NCI-H226 (cell line): Measurements from ENCODE around the gene WASF2.
A peak's percentile ranks its signal among the peaks of the same experiment; 100 is the strongest.

ENCODE experiments used
- DNase-seq: peaks from one replicate; pipeline ENCODE4 v3.0.0-alpha.2; 2015

WASF2 gene

DNA sequence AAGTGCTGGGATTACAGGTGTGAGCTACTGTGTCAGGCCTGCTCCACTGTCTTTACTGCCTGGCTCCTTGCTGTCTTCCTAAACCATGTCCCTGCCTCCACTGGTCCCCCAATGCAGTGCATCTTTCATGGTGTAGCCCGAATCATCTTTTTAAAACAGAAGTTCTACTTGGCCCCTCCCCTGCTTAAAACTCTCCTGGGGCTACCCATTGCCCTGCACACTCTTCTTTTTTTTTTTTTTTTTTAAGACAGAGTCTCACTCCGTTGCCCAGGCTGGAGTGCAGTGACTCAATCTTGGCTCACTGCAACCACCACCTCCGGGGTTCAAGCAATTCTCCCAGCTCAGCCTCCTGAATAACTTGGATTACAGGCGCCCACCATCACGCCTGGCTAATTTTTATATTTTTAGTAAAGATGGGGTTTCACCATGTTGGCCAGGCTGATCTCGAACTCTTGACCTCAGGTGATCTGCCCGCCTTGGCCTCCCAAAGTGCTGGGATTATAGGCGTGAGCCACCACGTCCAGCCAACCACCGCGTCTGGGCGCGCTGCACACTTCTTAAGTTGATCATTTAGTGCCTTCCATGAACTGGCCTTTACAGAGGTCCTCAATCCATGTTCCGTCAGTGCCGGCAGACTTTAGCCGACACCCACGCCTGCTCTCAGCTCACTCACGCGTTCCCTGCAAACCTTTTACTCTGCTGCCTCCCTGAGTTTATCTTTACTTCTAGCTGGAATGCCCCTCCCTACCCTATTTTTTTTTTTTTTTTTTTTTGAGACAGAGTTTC, 117.8 kb downstream of the WASF2 start:
- no peak for DNase-seq

DNA sequence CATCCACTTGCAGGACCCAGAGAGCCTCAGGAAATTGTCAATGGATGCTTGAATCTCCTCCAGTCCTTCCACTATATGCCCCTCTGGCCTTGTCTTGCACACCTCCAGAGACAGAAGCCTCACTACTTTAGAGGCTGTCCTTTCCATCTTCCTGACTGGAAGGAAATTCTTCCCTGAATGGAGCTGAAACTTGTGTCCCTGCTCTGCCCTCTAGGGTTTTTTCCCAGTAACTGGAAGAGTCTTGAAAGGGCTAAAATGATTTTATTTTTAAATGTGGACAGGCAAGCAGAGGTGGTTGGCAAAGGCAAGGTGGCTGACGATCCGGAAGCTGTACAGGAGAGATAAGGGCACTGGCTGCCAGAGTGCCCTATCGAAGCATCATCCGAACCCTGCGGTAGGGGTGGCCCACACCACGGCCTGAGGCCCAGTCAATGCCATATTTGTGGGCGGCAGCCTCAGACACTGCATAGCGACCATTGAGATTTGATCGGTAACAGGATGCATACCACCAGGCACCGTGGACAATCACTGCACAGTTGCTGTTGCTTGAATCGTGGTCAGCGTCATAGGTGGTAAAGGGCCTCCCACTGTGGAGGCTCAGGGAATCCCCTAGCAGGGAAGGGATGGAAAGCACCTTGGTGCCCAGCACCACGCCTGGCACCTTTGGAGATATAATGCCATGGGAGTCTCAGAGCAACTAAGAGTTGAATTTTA, 120.9 kb downstream of the WASF2 start:
- no peak for DNase-seq

DNA sequence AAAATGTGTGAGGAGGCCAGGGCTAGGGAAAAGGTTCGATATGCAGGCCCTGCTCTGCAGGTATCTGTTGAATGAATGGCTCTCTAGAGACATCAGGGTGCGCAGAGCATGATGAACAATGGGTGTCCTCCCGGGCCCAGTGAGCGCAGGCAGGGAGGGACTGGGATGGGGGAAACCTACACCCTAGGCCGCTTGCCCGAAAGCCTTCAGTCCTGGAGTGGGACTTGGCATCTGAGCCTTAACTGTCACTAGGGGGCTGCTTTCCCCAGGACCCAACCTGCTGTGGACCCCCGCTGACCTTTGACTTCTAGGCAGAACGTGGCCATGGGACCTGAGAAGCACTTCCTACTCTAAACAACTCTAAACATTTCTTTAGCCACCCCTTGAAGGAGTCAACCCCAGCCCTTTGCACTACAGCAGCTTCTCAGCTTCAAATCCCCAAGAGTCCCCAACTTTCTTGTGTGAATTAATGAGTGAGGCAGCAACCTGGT, 122.8 kb downstream of the WASF2 start:
- no peak for DNase-seq

DNA sequence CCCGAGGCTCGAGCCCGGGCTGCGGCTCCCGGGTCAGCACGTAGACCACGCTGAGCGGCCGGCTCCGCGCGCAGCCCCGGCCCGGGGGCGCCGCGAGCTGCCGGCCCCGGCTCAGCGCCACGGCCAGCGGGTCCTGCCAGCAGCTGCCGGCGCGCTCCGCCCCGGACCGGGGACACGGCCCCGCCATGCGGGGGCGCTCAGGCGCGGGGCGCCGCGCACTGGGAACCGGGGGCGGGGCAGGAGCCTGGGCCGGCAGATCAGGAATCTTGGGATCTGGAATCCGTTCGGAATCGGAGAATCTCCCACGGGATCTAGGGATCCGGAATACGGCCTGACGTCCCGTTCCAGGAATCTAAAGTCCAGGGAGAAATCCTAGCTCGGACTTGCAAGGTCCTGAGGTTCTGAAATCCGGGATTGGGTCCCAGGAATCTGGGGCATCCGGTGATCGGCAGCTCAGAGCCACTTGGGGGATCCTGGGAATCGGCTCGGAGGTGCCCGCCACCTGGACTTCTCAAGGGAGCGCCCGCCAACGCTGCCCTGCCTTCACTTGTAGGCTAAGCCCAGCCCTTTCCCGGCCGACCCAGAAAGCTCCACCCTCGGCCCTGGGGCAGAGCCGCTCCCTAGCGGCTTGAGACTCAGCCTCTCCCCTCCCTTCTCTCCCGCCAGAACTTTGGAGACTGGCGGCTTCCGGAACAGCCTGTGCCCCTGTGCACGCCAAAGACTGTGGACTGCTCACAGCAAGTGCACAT, 123.4 kb downstream of the WASF2 start, which contains the start of gene MAP3K6:
Gene MAP3K6 (minus strand): TSS at position 551 of the 749 bp plus-strand sequence. CDS start 364 bp downstream, at position 187.
- DNase-seq = peak; percentile 91

DNA sequence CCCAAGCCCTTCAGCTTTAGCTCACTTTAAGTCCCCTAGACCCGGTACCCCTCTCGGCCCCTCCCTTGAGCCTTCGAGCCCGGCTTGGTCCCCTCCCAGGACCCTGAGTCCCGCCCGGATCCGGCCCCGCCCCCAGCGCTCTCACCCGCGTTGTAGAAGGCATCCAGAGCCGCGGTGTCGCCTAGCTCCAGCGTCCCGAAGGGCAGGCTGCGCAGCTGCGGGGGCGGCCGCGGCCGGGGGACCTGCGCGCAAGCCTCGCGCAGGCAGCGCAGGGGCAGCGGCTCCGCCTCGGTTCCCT, 123.9 kb downstream of the WASF2 start:
- peak; percentile 42 for DNase-seq

DNA sequence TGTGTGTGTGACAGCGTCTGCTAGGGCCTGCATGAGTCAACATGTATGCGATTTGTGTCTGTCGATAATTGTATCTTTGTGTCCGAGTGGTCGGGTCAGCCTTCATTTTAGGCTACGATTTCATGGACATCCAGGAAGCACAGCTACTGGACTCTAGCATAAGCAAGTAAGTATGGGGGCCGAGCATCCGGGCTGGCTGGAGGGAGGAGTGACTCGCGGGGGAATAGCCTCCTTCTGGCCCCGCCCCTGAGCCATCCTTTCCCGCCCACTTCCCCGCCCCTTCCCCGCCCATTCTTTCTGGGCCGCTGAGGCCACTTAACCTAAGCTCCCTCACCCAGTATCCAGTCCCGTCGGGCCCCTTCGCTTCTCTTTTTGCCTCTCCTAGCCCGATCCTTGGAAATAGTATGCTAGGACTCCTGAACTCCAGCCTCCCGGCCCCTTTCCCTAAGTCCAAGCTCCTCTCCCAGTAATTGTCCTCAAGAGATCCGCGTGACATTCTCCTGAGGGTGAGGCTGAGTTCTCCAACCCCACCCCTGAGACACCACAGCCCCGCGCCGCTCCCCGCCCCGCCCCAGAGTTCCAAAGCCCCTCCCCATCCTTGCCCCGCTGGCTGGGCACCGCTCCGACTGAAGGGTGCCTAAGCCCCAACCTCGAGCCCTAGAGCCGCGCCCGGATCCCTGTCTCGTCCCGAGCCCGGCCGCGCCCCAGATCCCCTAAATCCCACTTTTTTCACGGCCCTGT, 124.4 kb downstream of the WASF2 start:
- DNase-seq = peak; percentile 77

DNA sequence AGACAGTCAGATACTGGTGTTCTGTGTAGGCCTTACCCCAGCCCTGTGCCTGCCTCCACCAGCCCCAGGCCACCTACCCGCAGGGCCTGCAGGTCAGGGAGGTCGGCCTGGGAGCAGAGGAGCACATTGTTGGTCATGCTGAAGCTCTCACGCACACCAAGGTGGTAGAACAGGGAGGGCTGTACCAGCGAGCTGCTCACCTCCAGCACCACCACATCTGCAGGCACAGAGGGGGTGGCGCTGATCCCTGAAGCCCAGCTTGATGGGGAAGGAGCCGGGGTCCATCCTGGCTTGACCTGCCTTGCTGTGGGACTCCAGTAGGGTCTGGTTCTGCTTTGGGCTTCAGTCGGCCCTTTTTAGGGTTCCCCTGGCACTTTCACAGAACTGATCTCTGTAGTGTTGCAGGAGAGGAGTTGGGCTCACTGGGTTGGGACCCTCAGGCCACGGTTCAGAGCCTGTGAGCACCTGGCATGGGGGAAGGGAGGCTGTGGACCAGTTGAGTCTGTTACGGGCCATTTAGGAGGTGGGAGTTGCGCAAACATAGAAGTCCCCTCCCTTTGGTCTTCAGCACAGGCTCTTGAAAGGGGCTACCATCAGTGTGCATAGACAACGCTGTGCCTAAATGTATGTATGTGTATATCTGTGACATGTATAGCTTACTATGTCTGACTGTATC, 125.1 kb downstream of the WASF2 start:
- no peak for DNase-seq

DNA sequence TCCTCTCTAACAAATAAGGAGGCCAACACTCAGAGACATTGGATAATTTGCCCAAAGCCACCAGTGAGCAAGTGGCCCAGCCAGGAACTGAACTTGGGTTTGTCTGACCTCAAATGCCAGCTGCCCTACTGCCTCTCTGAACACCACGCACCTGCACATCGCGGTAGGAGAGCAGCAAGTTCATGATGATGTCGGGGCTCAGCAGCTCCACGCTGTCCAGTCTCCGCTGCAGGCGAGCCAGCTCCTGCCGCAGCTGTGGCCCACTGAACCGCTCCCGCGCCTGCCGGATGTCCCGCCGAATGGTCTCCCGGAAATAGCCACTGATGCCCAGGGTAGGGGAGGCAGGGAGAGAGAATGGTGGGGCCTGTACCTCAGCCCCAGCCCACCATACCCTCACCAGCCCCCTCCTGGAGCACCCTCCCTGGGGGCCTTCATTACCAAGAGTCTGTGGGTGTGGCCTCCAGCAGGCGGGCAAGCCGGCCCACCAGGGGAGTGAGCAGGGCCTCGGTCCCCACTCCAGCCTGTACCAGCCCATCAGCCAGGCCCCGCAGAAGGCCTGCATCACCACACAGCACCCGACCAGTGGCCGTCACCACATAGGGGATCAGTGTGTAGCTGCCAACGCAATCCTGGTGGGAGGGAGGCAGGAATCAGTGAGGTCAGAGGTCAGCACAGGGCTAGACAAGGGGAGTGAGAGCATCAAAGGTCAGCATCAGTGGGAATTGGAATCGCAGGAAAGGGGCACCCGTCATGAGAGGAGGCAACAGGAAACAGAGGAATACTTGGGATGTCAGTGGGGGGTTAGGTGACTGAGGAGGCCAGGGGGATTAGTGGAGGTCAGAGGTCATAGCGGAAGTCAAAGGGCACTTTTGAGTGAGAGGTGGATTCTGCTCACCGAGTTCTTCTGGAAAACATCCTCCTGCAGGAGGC, 125.9 kb downstream of the WASF2 start:
- DNase-seq = no peak

DNA sequence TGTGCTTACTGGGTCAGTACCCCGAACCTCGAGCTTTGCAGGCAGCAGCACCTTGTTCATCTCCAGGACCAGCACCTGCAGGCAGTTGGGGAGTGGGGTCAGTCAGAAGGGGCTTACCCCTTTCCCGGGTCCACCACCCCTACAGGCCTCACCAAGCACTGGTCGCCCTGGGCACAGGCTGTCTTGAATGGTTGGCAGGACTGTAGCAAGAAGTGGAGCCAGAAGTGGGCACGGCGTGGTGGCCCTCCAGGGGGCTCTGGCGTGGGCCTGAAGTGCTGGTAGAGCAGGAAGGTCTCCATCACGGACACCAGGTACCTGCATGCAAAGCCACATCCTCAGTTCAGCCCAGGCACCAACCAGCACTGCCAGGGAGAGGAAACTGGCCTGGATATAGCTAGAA, 128.4 kb downstream of the WASF2 start:
- DNase-seq = no peak

DNA sequence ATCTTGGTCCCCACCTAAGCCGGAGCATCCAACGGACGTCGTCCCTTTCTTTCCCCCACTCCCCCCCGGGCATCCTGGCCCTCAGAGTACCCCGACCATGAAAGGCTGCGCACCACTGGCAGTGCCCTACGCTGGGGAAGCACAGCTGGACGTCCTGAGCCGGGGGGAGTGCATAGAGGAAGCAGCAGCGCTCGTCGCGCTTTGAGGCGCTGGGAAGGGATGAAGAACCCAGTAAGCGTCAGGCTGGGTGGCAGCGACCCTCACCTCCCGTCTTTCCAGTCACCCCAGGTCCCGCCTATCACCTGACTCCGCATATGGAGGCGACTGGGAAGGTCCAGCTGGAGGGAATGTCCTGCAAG, 128.9 kb downstream of the WASF2 start:
- no peak for DNase-seq

DNA sequence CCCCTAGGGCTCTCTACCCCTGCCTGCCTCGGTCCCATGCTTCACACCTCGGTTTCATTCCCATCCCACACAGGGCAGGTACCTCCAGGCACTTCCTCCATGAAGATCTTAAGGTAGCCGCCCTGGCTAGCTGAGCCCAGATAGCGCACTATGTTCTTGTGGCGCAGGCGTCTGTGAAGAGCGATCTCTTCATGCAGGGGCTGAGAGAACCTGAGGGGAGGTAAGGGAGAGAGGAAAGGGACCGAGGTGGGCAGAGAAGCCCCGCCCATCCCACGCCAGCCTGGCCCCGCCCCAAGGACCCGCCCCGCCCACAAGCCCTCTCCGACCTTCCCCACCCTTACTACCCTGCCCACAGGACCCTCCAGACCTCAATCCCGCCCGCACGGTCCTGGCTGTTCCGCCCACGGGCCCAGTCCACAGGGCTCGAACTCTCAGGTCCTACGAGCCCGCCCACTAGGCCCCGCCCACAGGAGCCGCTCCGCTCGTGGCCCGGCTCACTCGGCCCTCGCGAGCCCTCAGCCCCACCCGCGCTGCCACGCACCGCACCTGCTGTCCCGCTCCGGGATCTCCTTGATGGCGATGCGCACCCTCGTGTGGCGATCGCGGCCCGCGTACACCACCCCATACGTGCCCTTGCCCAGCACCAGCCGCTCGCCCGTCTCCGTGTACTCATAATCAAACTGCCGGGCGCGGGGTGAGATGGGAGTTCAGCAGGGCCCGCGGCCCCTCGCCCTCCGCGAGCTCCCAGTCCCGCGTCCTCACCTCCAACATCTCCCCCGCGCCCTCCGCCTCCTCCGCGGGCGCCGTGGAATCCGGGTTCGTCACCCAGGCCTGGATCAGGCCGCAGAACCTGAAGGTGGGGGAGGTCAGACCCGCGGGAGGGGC, 129.6 kb downstream of the WASF2 start:
- DNase-seq = no peak

DNA sequence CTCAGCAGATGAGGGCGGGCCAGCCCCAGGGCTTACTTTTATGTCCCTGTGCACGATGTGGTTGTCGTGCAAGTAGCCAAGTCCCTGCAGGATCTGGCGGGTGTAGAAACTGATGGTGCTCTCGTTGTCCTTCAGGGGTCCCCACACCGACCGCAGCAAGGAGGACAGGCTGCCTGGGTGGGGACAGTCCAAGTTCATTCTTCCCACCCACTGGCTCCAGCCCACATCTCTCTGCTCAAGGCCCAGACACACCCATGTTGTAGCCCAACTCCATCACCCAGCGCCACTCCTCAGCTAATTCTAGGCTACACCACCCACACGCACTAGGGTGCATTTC, 130.2 kb downstream of the WASF2 start:
- DNase-seq = no peak

DNA sequence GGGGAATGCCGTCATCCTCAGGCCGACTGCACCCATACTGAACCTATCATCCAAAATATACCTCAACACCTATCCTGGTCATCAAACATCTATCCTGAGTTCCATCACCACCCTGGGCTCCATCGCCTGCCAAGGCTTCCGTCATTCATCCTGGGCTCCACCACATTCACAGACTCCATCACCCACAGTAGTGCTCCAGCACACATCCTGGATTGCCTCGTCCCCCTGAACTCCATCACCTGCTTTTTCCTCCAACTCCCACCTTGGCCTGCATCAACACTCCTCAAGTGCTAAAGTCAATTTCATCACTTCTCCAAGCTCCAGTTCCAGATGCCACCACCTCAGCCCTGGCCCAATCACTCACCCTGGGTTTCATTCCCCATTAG, 131.0 kb downstream of the WASF2 start:
- no peak for DNase-seq

DNA sequence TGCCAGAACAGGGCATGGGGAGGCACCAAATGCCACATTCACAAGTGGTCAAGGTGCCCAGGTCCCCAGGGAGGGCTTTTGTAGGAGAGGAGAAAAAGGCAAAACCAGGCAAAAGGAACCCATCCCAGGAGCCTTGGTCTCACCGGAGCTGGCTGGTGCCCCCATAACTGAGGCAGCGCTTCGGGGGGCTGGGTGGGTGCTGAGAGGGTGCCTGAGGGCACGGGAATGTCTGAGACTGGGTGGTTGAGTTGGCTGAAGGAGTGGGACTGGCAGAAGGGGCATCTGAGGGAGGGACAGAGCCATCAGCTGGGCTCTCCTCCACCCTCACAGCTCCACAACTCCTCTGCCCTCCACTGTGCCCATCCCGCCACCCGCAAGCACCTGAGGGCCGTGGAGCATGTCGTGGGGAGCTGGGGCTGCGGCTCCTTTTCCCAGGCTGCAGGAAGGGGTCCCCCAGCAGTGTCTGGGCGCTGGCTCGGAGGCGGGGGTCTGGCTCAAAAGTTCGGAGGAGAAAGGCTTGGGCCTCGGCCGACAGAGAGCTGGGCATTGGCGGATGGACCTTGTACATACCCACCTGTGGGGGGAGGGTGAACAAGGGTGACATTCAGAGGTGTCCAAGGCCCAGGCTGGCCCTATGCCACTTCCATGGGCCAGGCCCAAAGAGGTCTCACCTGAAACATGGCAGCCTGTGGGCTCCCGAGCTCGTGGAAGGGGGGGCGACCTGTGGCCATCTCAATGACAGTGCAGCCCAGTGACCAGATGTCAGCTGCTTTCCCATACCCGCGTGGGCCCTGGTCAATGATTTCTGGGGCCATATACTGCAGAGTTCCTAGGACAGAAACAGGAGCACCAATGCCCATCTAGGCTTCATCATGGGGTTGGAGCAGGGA, 131.7 kb downstream of the WASF2 start:
- no peak for DNase-seq

DNA sequence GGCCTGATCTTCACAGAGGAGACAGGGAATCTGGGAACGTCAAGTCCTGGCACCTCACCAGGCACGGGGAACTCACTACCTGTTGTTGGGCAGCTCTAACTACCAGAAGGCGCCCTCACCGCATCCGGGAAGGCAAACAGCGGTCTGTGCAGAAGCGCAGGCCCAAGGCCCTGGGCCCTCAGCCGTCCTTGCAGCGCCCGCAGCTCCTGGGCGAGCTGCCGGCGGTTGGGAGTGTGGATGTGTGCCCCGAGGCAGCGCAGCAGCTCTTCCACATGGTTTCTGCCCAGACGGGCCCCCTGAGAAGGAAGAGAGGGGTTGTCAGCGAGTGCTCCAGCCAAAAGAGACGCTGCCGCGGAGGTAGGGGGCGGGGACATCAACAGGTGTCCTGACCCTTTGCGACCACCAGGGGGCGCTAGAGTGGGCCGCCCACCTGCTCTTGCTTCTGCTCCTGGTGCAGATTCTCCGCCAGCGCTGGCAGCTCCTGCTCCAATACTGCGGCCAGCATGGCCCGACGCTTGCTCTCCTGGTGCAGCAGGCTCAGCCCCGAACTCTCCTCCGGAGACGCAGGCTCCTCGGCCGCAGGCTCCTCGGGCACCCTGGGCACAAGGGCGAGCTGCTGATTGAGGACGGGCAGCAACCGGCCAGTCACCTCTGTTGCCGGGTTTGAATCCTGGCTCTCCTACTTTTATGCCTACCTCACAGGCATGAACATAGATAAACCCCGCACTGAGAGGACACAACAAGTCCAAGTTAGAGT, 132.5 kb downstream of the WASF2 start:
- DNase-seq = peak; percentile 25

DNA sequence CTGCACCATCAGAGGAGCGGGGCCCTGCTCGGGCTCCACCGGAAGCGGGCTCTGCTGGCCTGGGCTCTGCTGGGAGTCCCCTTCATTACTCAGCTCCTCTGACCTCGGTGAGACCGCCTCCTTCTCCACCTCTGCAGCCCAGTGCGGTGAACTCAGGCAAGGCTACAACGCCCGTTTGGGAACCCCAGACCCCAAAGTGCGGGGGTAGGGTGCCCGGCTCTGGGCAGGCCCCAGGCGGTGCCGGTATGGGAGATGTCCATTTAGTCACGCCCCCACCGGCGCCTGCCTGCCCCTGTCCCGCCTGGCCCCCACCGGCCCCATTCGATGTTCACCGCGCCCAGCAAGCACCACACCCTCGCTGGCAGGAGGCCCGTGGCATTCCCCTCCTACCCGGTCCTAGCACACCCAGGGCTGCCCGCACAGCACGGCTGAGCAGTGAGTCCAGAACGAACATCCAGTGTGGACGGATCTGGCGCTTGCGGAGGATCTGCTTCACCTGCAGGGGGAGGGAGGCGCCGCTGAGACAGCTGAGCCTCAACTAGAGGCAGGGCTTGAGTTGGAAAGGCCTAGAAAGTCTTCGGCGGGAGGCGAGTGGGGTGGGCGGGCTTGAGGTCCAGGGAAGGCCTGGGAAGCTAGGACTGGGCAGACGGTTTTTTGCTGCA, 133.2 kb downstream of the WASF2 start:
- peak; percentile 91 for DNase-seq

DNA sequence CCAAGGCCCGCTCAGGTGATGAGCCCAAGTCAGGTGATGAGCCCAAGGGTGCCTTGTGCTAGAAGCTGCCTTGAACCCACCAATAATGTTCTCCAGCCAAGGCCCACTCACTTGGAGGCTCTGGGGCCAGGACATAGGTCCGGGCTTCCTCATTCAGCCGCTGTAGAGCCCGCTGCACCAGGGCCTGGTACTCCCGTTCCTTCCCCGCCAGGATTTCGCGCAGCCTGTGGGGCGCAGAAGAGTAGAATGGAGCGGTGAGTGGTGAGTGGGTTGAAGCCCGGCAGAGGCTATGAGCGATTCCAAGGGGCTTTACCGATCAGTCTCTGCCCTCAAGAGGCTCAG, 133.7 kb downstream of the WASF2 start:
- DNase-seq = no peak

DNA sequence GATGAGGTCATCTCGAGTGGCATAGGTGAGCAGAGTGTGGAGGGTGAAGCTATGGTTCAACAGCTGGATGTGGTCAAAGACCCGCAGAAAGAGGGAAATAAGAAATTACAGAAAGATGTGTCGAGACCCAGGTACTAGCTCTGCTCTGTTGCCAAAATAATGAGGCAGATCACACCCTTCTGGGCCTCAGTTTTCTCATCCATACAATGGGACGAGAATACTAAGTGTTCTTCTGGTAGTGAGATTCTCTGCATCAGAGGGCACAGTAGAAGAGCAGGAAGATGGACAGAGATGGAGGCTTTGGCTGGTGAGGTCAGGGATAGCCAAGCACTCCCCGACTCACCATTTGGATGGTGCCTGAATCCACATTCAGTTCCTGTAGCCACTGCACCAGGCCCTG, 134.3 kb downstream of the WASF2 start:
- no peak for DNase-seq
